ENCODE measurements around the gene GYPB. TPM values are rescaled to one million over a fixed set of nuclear protein-coding genes. Genes with fewer than 3 reads are reported as not detected.
"Not testable (repeated sequence)": the region's sequence is repeated elsewhere in the genome, so short reads cannot be mapped to it uniquely, and the experiment has no call there.

Gene GYPB
- polyA plus RNA-seq, 2 of the 4 experiments (the other 2 are of a cell fraction), result not detected

- no peak for DNase-seq (ENCODE audit: low read depth in 1 of 2, low spot score in 1 of 2)
- 14% methylated on average over 4 of the region's 4 CpGs for WGBS (ENCODE audit: missing lambda C conversion rate)
- Histone ChIP-seq H3K4me1 (no peaks in the 10 kb centered on the region), H3K9me3 (no peaks in the 10 kb centered on the region), H3K4me3 (no peak overlapping the region), H3K27ac (no peak overlapping the region), H3K4me2 (no peak overlapping the region)
- POLR2A ChIA-PET, result no interaction called here
- CTCF ChIA-PET, result no interaction called here
- ATAC-seq, result no peak
- FAIRE-seq, result no peak
- TF ChIP-seq HOXB13 (CRISPR knock-in tag; IDR thresholded peaks at IDR 0.05; ENCODE audit: low read depth) (no peak), RARB (CRISPR knock-in tag; IDR thresholded peaks at IDR 0.05) (no peak), TFCP2L1 (CRISPR knock-in tag; IDR thresholded peaks at IDR 0.05) (no peak), ZNF302 (CRISPR knock-in tag; IDR thresholded peaks at IDR 0.05) (no peak), CBX2 (IDR thresholded peaks at IDR 0.05; ENCODE audit: borderline replicate concordance, low read depth) (no peak), NPAS2 (CRISPR knock-in tag; IDR thresholded peaks at IDR 0.05; ENCODE audit: borderline replicate concordance) (no peak), NR3C1 (IDR thresholded peaks at IDR 0.05) (no peak), CHD2 (IDR thresholded peaks at IDR 0.05; ENCODE audit: low read length, partially characterized antibody) (no peak), FOSL2 (IDR thresholded peaks at IDR 0.05) (no peak), FOSL2 (CRISPR knock-in tag; IDR thresholded peaks at IDR 0.05) (no peak), KDM1A (IDR thresholded peaks at IDR 0.05; ENCODE audit: low read depth) (no peak), RFX5 (IDR thresholded peaks at IDR 0.05) (no peak), POLR2AphosphoS2 (conservative IDR thresholded peaks at IDR 0.05; ENCODE audit: low read length) (no peak), RAD21 (conservative IDR thresholded peaks at IDR 0.05 in 1 of 2, IDR thresholded peaks at IDR 0.05 in 1 of 2) (no peak), ZFP36 (IDR thresholded peaks at IDR 0.05; ENCODE audit: borderline replicate concordance, partially characterized antibody) (no peak), CHD4 (IDR thresholded peaks at IDR 0.05; ENCODE audit: borderline replicate concordance) (no peak), HEYL (CRISPR knock-in tag; IDR thresholded peaks at IDR 0.05) (no peak), KDM5A (IDR thresholded peaks at IDR 0.05) (no peak)
- TF ChIP-seq, protein P1, sequence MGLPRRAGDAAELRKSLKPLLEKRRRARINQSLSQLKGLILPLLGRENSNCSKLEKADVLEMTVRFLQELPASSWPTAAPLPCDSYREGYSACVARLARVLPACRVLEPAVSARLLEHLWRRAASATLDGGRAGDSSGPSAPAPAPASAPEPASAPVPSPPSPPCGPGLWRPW (IDR thresholded peaks at IDR 0.05), result no peak
- TF ChIP-seq, protein P2, sequence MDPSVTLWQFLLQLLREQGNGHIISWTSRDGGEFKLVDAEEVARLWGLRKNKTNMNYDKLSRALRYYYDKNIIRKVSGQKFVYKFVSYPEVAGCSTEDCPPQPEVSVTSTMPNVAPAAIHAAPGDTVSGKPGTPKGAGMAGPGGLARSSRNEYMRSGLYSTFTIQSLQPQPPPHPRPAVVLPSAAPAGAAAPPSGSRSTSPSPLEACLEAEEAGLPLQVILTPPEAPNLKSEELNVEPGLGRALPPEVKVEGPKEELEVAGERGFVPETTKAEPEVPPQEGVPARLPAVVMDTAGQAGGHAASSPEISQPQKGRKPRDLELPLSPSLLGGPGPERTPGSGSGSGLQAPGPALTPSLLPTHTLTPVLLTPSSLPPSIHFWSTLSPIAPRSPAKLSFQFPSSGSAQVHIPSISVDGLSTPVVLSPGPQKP (IDR thresholded peaks at IDR 0.05; ENCODE audit: low read depth, low read length), result no peak
- TF ChIP-seq, protein P3, sequence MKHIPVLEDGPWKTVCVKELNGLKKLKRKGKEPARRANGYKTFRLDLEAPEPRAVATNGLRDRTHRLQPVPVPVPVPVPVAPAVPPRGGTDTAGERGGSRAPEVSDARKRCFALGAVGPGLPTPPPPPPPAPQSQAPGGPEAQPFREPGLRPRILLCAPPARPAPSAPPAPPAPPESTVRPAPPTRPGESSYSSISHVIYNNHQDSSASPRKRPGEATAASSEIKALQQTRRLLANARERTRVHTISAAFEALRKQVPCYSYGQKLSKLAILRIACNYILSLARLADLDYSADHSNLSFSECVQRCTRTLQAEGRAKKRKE (CRISPR knock-in tag; IDR thresholded peaks at IDR 0.05; ENCODE audit: low read depth), result no peak
These were observed 58.1 kb downstream of the GYPB start for GRCh38 chr4:143961075-143961474.

- H3K27ac ChIP-seq; FAIRE-seq; H3K4me1 ChIP-seq; POLR2A ChIA-PET; ATAC-seq; H3K9me3 ChIP-seq; DNase-seq (ENCODE audit: low read depth in 1 of 2, low spot score in 1 of 2); H3K4me3 ChIP-seq; H3K4me2 ChIP-seq; CTCF ChIA-PET: not testable (repeated sequence)
- WGBS (ENCODE audit: missing lambda C conversion rate), result 4% methylated on average over 3 of the region's 3 CpGs
These were observed 63.9 kb downstream of the GYPB start for GRCh38 chr4:143955306-143955705.

DNA sequence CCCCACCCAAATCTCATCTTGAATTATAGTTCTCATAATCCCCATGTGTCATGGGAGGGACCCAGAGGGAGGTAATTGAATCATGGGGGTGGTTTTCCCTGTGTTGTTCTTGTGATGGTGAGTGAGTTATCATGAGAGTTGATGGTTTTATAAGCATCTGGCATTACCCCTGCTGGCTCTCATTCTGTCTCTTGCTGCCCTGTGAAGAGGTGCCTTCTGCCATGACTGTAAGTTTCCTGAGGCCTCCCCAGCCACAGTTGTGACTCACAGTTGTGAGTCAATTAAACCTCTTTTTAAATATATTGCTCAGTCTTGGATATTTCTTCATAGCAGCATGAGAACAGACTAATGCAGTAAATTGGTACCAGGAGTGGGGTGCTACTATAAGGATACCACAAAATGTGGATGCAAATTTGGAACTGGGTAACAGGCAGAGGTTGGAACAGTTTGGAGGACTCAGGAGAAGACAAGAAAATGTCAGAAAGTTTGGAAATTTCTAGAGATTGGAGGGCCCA, 67.7 kb downstream of the GYPB start:
- POLR2A ChIA-PET; H3K4me2 ChIP-seq; H3K9me3 ChIP-seq; DNase-seq (ENCODE audit: low read depth in 1 of 2, low spot score in 1 of 2); FAIRE-seq; H3K4me3 ChIP-seq; CTCF ChIA-PET; H3K27ac ChIP-seq; ATAC-seq; H3K4me1 ChIP-seq: not testable (repeated sequence)

GRCh38 chr4:143950967-143951366, 68.2 kb downstream of the GYPB start:
- H3K27ac ChIP-seq; H3K4me2 ChIP-seq; CTCF ChIA-PET; H3K4me1 ChIP-seq; ATAC-seq; FAIRE-seq; DNase-seq (ENCODE audit: low read depth in 1 of 2, low spot score in 1 of 2); H3K4me3 ChIP-seq; POLR2A ChIA-PET; H3K9me3 ChIP-seq: not testable (repeated sequence)
- 31% methylated on average over 4 of the region's 4 CpGs for WGBS (ENCODE audit: missing lambda C conversion rate)

DNA sequence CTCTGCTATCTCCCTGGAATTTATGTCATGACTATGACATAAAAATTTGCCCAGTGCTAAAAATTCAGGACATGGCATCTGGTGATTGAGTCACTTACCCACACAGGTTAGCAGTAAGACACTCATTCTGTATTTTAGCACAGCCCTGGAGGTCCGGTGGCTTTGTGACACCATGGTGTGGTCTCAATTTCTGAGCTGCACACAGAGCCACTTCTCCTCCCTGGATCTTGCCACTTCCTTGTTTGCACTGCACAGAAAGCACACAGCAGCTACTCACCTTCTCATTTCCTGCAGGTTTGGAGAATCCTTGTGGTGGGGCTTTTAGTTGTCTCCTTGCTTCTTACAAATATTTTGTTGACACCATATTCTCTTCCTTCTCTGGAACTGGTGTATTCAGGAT, 69.0 kb downstream of the GYPB start:
- H3K27ac ChIP-seq; H3K9me3 ChIP-seq; POLR2A ChIA-PET; FAIRE-seq; H3K4me3 ChIP-seq; H3K4me2 ChIP-seq; ATAC-seq; CTCF ChIA-PET; DNase-seq (ENCODE audit: low read depth in 1 of 2, low spot score in 1 of 2); H3K4me1 ChIP-seq: not testable (repeated sequence)
- WGBS (ENCODE audit: missing lambda C conversion rate), result 0% methylated on average over 1 of the region's 1 CpG

DNA sequence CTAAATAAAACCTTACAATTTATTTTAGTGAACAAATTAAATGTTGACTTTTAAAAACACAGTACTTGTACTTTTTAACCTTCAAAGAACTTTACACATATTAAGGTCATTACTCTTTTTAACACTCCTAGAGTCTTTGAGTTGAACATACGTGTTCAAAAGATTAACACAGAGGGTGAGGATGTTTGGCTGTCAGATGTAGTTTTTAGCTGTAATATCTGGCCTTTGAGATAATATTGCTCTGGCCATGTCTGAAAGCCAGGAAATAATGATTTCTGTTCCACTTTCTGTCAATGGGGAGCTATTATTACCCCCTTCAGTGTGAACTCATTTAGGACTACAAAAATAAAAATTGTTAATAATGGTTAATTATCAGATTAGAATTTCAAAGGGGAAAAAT, 71.7 kb downstream of the GYPB start:
- H3K27ac ChIP-seq; H3K4me2 ChIP-seq; ATAC-seq; H3K4me1 ChIP-seq; DNase-seq (ENCODE audit: low read depth in 1 of 2, low spot score in 1 of 2); FAIRE-seq; H3K4me3 ChIP-seq; CTCF ChIA-PET; H3K9me3 ChIP-seq; POLR2A ChIA-PET: not testable (repeated sequence)
- WGBS (ENCODE audit: missing lambda C conversion rate), result 0% methylated on average over 1 of the region's 1 CpG

Data from A549 (cell line).